GM23338 (cell line): ENCODE results near the gene CDH23. TPM values are rescaled to one million over a fixed set of nuclear protein-coding genes. Genes with fewer than 3 reads are reported as not detected.

ENCODE experiments used
- ATAC-seq: fragments of 200-7000 bp; cut with Tn5 transposase; 3 replicates; pipeline ENCODE4 v1.9.1; 2020
- DNase-seq: peaks from one replicate; pipeline ENCODE4 v3.0.0-alpha.2; 2015; ENCODE audit warnings: low spot score
- H2AFZ ChIP-seq: fragments of 200-600 bp; sonication (generic); 2 replicates; pipeline ENCODE4 v1.8.0; 2016; ENCODE audit warnings: antibody characterized with exemption, mild to moderate bottlenecking, moderate library complexity
- H3F3A ChIP-seq: fragments of 200-600 bp; sonication (generic); replicated peaks from 2 replicates; pipeline ENCODE4 v1.8.0; 2017; ENCODE audit warnings: antibody characterized with exemption, mixed run types, low read depth
- H3K27ac ChIP-seq: fragments of 200-600 bp; sonication (generic); 2 replicates; pipeline ENCODE4 v1.6.1; 2016; ENCODE audit warnings: low read depth
- H3K27me3 ChIP-seq: fragments of 200-600 bp; sonication (generic); 2 replicates; pipeline ENCODE4 v1.8.0; 2016; ENCODE audit warnings: mild to moderate bottlenecking, mixed run types, moderate library complexity; ENCODE audit not compliant: insufficient read depth
- H3K36me3 ChIP-seq: fragments of 200-600 bp; sonication (generic); 2 replicates; pipeline ENCODE4 v1.8.0; 2016; ENCODE audit warnings: mild to moderate bottlenecking; ENCODE audit not compliant: insufficient read depth
- H3K4me1 ChIP-seq: fragments of 200-600 bp; sonication (generic); 2 replicates; pipeline ENCODE4 v1.8.0; 2016; ENCODE audit warnings: mild to moderate bottlenecking, moderate library complexity; ENCODE audit not compliant: insufficient read depth
- H3K4me2 ChIP-seq: fragments of 200-600 bp; sonication (generic); 2 replicates; pipeline ENCODE4 v1.7.1; 2017; ENCODE audit warnings: mixed run types
- H3K4me3 ChIP-seq: fragments of 200-600 bp; sonication (generic); 2 replicates; pipeline ENCODE4 v1.6.1; 2016; ENCODE audit warnings: mixed run types
- H3K79me2 ChIP-seq: fragments of 200-600 bp; sonication (generic); replicated peaks from 2 replicates; pipeline ENCODE4 v1.8.0; 2017; ENCODE audit warnings: mild to moderate bottlenecking; ENCODE audit not compliant: insufficient read depth
- H3K9me2 ChIP-seq: fragments of 200-600 bp; sonication (generic); 2 replicates; pipeline ENCODE4 v1.8.0; 2017; ENCODE audit not compliant: insufficient read depth
- H4K20me1 ChIP-seq: fragments of 200-600 bp; sonication (generic); replicated peaks from 2 replicates; pipeline ENCODE4 v1.8.0; 2017; ENCODE audit warnings: mild to moderate bottlenecking; ENCODE audit not compliant: insufficient read depth
- H3K27ac Mint-ChIP-seq: 2 replicates; pipeline ENCODE4 v1.8.0; 2020; ENCODE audit warnings: inconsistent platforms, mild to moderate bottlenecking, moderate library complexity, mixed read lengths
- H3K27me3 Mint-ChIP-seq: 3 replicates; pipeline ENCODE4 v1.8.0; 2022; ENCODE audit warnings: low read depth, mild to moderate bottlenecking, moderate library complexity, mixed read lengths, inconsistent platforms; ENCODE audit not compliant: insufficient read depth, poor library complexity
- H3K36me3 Mint-ChIP-seq: 3 replicates; pipeline ENCODE4 v1.8.0; 2021; ENCODE audit warnings: low read depth, mild to moderate bottlenecking, inconsistent platforms, moderate library complexity, mixed read lengths
- H3K4me1 Mint-ChIP-seq: 3 replicates; pipeline ENCODE4 v1.8.0; 2020; ENCODE audit warnings: mild to moderate bottlenecking, inconsistent platforms, mixed read lengths
- H3K4me3 Mint-ChIP-seq: 3 replicates; pipeline ENCODE4 v1.8.0; 2021; ENCODE audit warnings: moderate library complexity, mild to moderate bottlenecking, inconsistent platforms, mixed read lengths
- H3K9me3 Mint-ChIP-seq: 3 replicates; pipeline ENCODE4 v1.8.0; 2020; ENCODE audit warnings: moderate library complexity, mild to moderate bottlenecking, inconsistent platforms, mixed read lengths
- EZH2 ChIP-seq: fragments of 200-600 bp; sonication (generic); IDR thresholded peaks from one replicate; pipeline ENCODE4 v1.8.0; 2017; ENCODE audit warnings: antibody characterized with exemption, mild to moderate bottlenecking, low read depth; ENCODE audit not compliant: unreplicated experiment
- EZH2phosphoT487 ChIP-seq: fragments of 200-600 bp; sonication (generic); IDR thresholded peaks from one replicate; pipeline ENCODE4 v1.8.1; 2018; ENCODE audit warnings: antibody characterized with exemption; ENCODE audit not compliant: unreplicated experiment
- NANOG ChIP-seq: IDR thresholded peaks from 2 replicates; pipeline ENCODE4 v1.6.1; 2016; ENCODE audit warnings: antibody characterized with exemption, borderline replicate concordance
- POLR2AphosphoS5 ChIP-seq: IDR thresholded peaks from 2 replicates; pipeline ENCODE4 v1.6.1; 2016; ENCODE audit warnings: antibody characterized with exemption, low read depth
- REST ChIP-seq: IDR thresholded peaks from one replicate; pipeline ENCODE4 v1.6.1; 2018; ENCODE audit warnings: antibody characterized with exemption; ENCODE audit not compliant: unreplicated experiment
- ZNF114 ChIP-seq: fragments of 250-450 bp; sonication (Bioruptor Pico); IDR thresholded peaks from 2 replicates; pipeline ENCODE4 v1.5.0; 2020; ENCODE audit warnings: mild to moderate bottlenecking, moderate library complexity
- ZNF462 ChIP-seq: fragments of 250-450 bp; sonication (Bioruptor Pico); IDR thresholded peaks from 2 replicates; pipeline ENCODE4 v1.5.0; 2020; ENCODE audit warnings: mild to moderate bottlenecking, moderate library complexity
- polyA plus RNA-seq: library from polyadenylated mRNA; unstranded; fragments of >200 nt; fragmentation: Nextera tagmentation; extraction: Ambion mirVana; gene quantifications from 2 replicates; pipeline ENCODE4 v1.2.1, GENCODE V29; 2016
- total RNA-seq: library from RNA; depleted of rRNA; stranded (reverse); fragments of >200 nt; shearing (Covaris generic); gene quantifications from 2 replicates; pipeline ENCODE4 v1.2.3, GENCODE V29; 2014

The CDH23 gene
- total and polyA plus RNA-seq, 2 experiments from 2014 or later = 0.95 to 4.3 TPM

GRCh38 chr10:71530781-71531180 is 134.1 kb downstream of the CDH23 start (continued):
- TF ChIP-seq ZNF462 (CRISPR knock-in tag) (no peak), EZH2phosphoT487 (no peak)

- Histone ChIP-seq H3K79me2 (no peaks in the 10 kb centered on the region), H3K9me2 (no peaks in the 10 kb centered on the region), H3K4me3 (no peak overlapping the region), H3K27me3 (no peaks in the 10 kb centered on the region), H3K27ac (no peak overlapping the region), H2AFZ (no peak overlapping the region), H4K20me1 (no peaks in the 10 kb centered on the region), H3K36me3 (no peaks in the 10 kb centered on the region), H3F3A (no peaks in the 10 kb centered on the region), H3K4me1 (peaks cover 12% of the 10 kb centered on the region; the same call in 1 of the 2 replicates), H3K4me2 (no peak overlapping the region)
- no peak overlapping the region for H3K4me3 Mint-ChIP-seq
- H3K27ac Mint-ChIP-seq = no peak overlapping the region
- 0 out of 3 replicates have a peak, but pooled peaks have one; percentile 10 for ATAC-seq
- H3K9me3 Mint-ChIP-seq = no peaks in the 10 kb centered on the region
- H3K36me3 Mint-ChIP-seq = no peaks in the 10 kb centered on the region
- H3K4me1 Mint-ChIP-seq = peaks cover 40% of the 10 kb centered on the region
- peaks cover 6% of the 10 kb centered on the region for H3K27me3 Mint-ChIP-seq
- DNase-seq = no peak
- TF ChIP-seq EZH2 = no peak
- TF ChIP-seq NANOG = no peak
- no peak for TF ChIP-seq REST
- no peak for TF ChIP-seq ZNF114 (CRISPR knock-in tag)
- no peak for TF ChIP-seq POLR2AphosphoS5
Observed at GRCh38 chr10:71531485-71532446, 135.0 kb downstream of the CDH23 start.
